ENCODE data around the gene MPDZ.

MPDZ gene

DNA sequence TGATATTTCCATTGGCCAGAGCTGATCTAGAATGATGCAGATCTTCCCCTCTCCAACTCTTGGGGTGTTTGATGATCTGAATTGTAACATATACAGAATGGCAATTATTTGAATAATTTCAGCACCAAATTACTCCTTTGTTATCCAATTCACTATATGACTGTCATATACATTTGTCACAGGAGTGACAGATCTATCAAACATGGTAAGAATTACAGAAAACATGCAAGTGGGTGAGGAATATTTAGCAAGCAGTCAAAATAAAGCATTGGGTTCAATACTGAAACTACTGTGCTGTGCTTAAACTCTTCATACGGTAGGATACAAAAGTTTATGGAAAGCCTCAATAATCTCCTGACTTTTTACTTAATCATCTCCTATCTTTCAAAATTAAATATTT, 8.8 kb downstream of the MPDZ start:
- no peak overlapping the region for H2AFZ ChIP-seq (ENCODE audit: insufficient read depth, low read length, poor library complexity)
- H3K27ac ChIP-seq (ENCODE audit: low read depth, low read length): no peak overlapping the region
- H4K8ac ChIP-seq (ENCODE audit: low read depth, low read length): no peak overlapping the region
- H3K9ac ChIP-seq (ENCODE audit: low read length): no peak overlapping the region
- H4K91ac ChIP-seq (ENCODE audit: low read depth, low read length): no peak overlapping the region
- no peak overlapping the region for H3K14ac ChIP-seq (ENCODE audit: low read length)
- H4K12ac ChIP-seq (ENCODE audit: low read depth, low read length): no peak overlapping the region
- no peak overlapping the region for H2BK5ac ChIP-seq (ENCODE audit: low read depth, low read length, poor library complexity)
- H2AK5ac ChIP-seq (ENCODE audit: low read length): no peak overlapping the region
- peak in 1 of 2 donors; percentile 8 for DNase-seq
- H3K4me3 ChIP-seq (ENCODE audit: low read depth, low read length): no peak overlapping the region
- H3K4ac ChIP-seq (ENCODE audit: low read depth, low read length): no peak overlapping the region
- peaks cover 3% of the 10 kb centered on the region for H3K79me1 ChIP-seq (ENCODE audit: low read length)
- no peak overlapping the region for H3K18ac ChIP-seq (ENCODE audit: low read length)
- no CpG with 5 or more reads among the region's 1 CpG for WGBS (ENCODE audit: extremely low coverage, insufficient coverage, insufficient read length)
- H3K79me2 ChIP-seq (ENCODE audit: control insufficient read depth, insufficient read depth, low read length, poor library complexity): no peaks in the 10 kb centered on the region
- H3K36me3 ChIP-seq (ENCODE audit: control insufficient read depth in 1 of 2, insufficient read depth in 2 of 2, low read length in 2 of 2): no peaks in the 10 kb centered on the region
- no peak overlapping the region for H3K23ac ChIP-seq (ENCODE audit: low read length)
- no peak overlapping the region for H2BK12ac ChIP-seq (ENCODE audit: low read length)
- H3K4me2 ChIP-seq (ENCODE audit: low read length): no peak overlapping the region
- H3K4me1 ChIP-seq (ENCODE audit: control insufficient read depth in 1 of 2, insufficient read depth in 2 of 2, low read length in 2 of 2): peaks cover 7 to 9% of the 10 kb centered on the region in 2 experiments
- H2BK120ac ChIP-seq (ENCODE audit: insufficient read depth, low read length, poor library complexity): no peak overlapping the region
- H3K9me3 ChIP-seq (ENCODE audit: insufficient read depth, low read depth, low read length): no peaks in the 10 kb centered on the region
- H3K27me3 ChIP-seq (ENCODE audit: insufficient read depth, low read length): no peaks in the 10 kb centered on the region

DNA sequence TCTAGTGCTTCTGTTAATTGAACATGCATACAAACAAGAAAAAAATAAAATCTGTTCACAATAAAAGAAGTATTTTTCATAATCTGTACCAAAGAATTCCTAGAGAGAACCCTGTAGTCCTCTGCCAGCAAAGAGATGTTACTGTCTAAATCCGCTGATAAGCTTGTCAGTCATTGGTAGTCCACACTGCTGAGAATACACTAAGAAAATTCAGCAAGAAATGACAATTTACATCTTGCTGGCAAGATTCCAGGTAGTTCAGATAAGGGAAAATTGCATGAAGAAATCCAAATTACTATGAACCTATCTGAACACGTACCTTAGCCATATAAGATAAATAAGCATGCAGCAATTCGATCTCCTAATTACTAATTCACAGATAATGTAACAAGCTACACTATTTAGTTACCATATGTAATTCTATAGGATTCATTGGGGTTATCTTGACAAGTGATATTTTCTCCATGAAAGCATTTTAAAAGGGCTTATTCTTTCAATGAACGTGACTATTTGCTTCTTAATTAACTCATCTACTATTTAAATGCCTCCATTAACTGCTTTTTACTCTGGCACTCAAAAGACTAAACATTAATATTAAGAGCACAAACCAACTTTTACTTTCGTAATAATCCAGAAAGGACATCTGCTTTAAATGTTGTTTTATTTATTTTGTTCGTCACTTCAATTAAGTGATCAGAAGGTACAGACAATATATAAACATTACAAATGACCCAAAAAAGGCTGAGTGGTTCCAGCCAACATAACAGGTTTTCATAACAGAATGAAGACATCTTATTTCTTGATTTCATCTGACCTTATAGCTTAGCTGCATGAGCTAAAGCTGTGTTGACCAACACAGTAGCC, 9.7 kb downstream of the MPDZ start:
- WGBS (ENCODE audit: extremely low coverage, insufficient coverage, insufficient read length): no CpG with 5 or more reads among the region's 6 CpGs
- no peak overlapping the region for H3K27ac ChIP-seq (ENCODE audit: low read depth, low read length)
- no peaks in the 10 kb centered on the region for H3K79me2 ChIP-seq (ENCODE audit: control insufficient read depth, insufficient read depth, low read length, poor library complexity)
- H3K9ac ChIP-seq (ENCODE audit: low read length): no peak overlapping the region
- no peaks in the 10 kb centered on the region for H3K27me3 ChIP-seq (ENCODE audit: insufficient read depth, low read length)
- no peak overlapping the region for H3K18ac ChIP-seq (ENCODE audit: low read length)
- no peaks in the 10 kb centered on the region for H3K9me3 ChIP-seq (ENCODE audit: insufficient read depth, low read depth, low read length)
- H3K14ac ChIP-seq (ENCODE audit: low read length): no peak overlapping the region
- H2BK5ac ChIP-seq (ENCODE audit: low read depth, low read length, poor library complexity): no peak overlapping the region
- no peak overlapping the region for H4K91ac ChIP-seq (ENCODE audit: low read depth, low read length)
- H2BK12ac ChIP-seq (ENCODE audit: low read length): no peak overlapping the region
- H3K36me3 ChIP-seq (ENCODE audit: control insufficient read depth in 1 of 2, insufficient read depth in 2 of 2, low read length in 2 of 2): no peaks in the 10 kb centered on the region
- no peak overlapping the region for H4K8ac ChIP-seq (ENCODE audit: low read depth, low read length)
- no peak overlapping the region for H2BK120ac ChIP-seq (ENCODE audit: insufficient read depth, low read length, poor library complexity)
- peak in 1 of 2 donors; percentile 25 for DNase-seq
- no peak overlapping the region for H3K4me2 ChIP-seq (ENCODE audit: low read length)
- peaks cover 3 to 5% of the 10 kb centered on the region in 2 experiments for H3K4me1 ChIP-seq (ENCODE audit: control insufficient read depth in 1 of 2, insufficient read depth in 2 of 2, low read length in 2 of 2)
- H3K23ac ChIP-seq (ENCODE audit: low read length): no peak overlapping the region
- H2AK5ac ChIP-seq (ENCODE audit: low read length): no peak overlapping the region
- no peak overlapping the region for H2AFZ ChIP-seq (ENCODE audit: insufficient read depth, low read length, poor library complexity)
- no peak overlapping the region for H4K12ac ChIP-seq (ENCODE audit: low read depth, low read length)
- H3K79me1 ChIP-seq (ENCODE audit: low read length): peaks cover 2% of the 10 kb centered on the region
- no peak overlapping the region for H3K4ac ChIP-seq (ENCODE audit: low read depth, low read length)
- H3K4me3 ChIP-seq (ENCODE audit: low read depth, low read length): no peak overlapping the region

DNA sequence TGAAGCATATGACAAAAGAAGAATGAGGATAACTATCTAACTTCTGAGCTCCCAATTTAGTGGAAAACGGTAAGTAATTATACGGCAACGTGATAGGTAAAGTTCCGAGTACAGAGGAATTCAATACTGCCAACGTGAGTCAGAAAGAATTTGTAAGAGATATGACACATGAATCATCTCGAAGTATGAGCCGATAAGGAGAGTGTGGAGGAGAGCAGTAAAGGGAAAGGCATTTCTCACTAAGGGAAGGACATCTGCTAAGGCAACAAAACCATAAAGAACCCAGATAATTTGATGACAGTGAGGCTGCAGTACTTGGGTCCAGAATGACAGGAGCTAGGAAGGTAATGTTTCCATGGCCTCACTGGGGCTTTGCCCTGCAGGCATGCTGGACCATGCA, 11.0 kb downstream of the MPDZ start:
- no peak overlapping the region for H4K8ac ChIP-seq (ENCODE audit: low read depth, low read length)
- peak; percentile 41 to 89 for DNase-seq
- no peak overlapping the region for H3K14ac ChIP-seq (ENCODE audit: low read length)
- no peak overlapping the region for H3K4me2 ChIP-seq (ENCODE audit: low read length)
- peak overlapping the region; percentile 78 for H3K18ac ChIP-seq (ENCODE audit: low read length)
- peaks cover 3 to 6% of the 10 kb centered on the region in 2 experiments for H3K4me1 ChIP-seq (ENCODE audit: control insufficient read depth in 1 of 2, insufficient read depth in 2 of 2, low read length in 2 of 2)
- H3K36me3 ChIP-seq (ENCODE audit: control insufficient read depth in 1 of 2, insufficient read depth in 2 of 2, low read length in 2 of 2): no peaks in the 10 kb centered on the region
- no CpG with 5 or more reads among the region's 7 CpGs for WGBS (ENCODE audit: extremely low coverage, insufficient coverage, insufficient read length)
- peak overlapping the region; percentile 43 for H2BK12ac ChIP-seq (ENCODE audit: low read length)
- H3K4ac ChIP-seq (ENCODE audit: low read depth, low read length): peak overlapping the region; percentile 40
- H3K79me2 ChIP-seq (ENCODE audit: control insufficient read depth, insufficient read depth, low read length, poor library complexity): no peaks in the 10 kb centered on the region
- peak overlapping the region; percentile 83 for H2AK5ac ChIP-seq (ENCODE audit: low read length)
- H3K9me3 ChIP-seq (ENCODE audit: insufficient read depth, low read depth, low read length): no peaks in the 10 kb centered on the region
- no peak overlapping the region for H4K12ac ChIP-seq (ENCODE audit: low read depth, low read length)
- H3K79me1 ChIP-seq (ENCODE audit: low read length): peaks cover 2% of the 10 kb centered on the region
- H2BK5ac ChIP-seq (ENCODE audit: low read depth, low read length, poor library complexity): no peak overlapping the region
- no peak overlapping the region for H2AFZ ChIP-seq (ENCODE audit: insufficient read depth, low read length, poor library complexity)
- H3K27me3 ChIP-seq (ENCODE audit: insufficient read depth, low read length): no peaks in the 10 kb centered on the region
- no peak overlapping the region for H3K9ac ChIP-seq (ENCODE audit: low read length)
- no peak overlapping the region for H3K23ac ChIP-seq (ENCODE audit: low read length)
- peak overlapping the region; percentile 4 for H3K27ac ChIP-seq (ENCODE audit: low read depth, low read length)
- no peak overlapping the region for H2BK120ac ChIP-seq (ENCODE audit: insufficient read depth, low read length, poor library complexity)
- no peak overlapping the region for H3K4me3 ChIP-seq (ENCODE audit: low read depth, low read length)
- peak overlapping the region; percentile 24 for H4K91ac ChIP-seq (ENCODE audit: low read depth, low read length)

DNA sequence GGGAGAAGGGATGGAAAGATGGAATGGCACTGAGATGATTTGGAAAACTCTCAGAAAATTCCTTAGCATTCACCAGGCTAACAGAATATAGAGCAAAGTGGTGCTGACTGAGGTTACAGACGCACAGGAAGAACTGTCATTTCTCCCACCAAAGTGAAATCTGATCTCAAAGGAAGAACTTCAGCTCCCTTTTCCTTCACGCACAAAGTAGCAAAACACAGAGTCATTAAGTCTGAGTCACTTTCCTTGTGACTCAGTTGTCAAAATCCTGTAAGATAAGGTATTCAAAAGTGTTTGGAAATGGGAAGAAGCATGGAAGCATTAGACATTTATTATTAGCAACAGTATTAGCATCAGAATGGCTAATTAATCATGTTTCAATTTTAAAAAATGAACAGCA, 11.7 kb downstream of the MPDZ start:
- Histone ChIP-seq H2AK5ac (ENCODE audit: low read length) (no peak overlapping the region), H3K4me3 (ENCODE audit: low read depth, low read length) (no peak overlapping the region), H3K14ac (ENCODE audit: low read length) (no peak overlapping the region), H4K8ac (ENCODE audit: low read depth, low read length) (no peak overlapping the region), H4K91ac (ENCODE audit: low read depth, low read length) (no peak overlapping the region), H3K36me3 (ENCODE audit: control insufficient read depth in 1 of 2, insufficient read depth in 2 of 2, low read length in 2 of 2) (no peaks in the 10 kb centered on the region), H3K79me2 (ENCODE audit: control insufficient read depth, insufficient read depth, low read length, poor library complexity) (no peaks in the 10 kb centered on the region), H3K4me1 (ENCODE audit: control insufficient read depth in 1 of 2, insufficient read depth in 2 of 2, low read length in 2 of 2) (peaks cover 3 to 6% of the 10 kb centered on the region in 2 experiments), H3K4me2 (ENCODE audit: low read length) (no peak overlapping the region), H4K12ac (ENCODE audit: low read depth, low read length) (no peak overlapping the region), H3K4ac (ENCODE audit: low read depth, low read length) (no peak overlapping the region), H3K79me1 (ENCODE audit: low read length) (peaks cover 2% of the 10 kb centered on the region), H3K9me3 (ENCODE audit: insufficient read depth, low read depth, low read length) (no peaks in the 10 kb centered on the region), H3K18ac (ENCODE audit: low read length) (no peak overlapping the region), H2BK5ac (ENCODE audit: low read depth, low read length, poor library complexity) (no peak overlapping the region), H3K27me3 (ENCODE audit: insufficient read depth, low read length) (no peaks in the 10 kb centered on the region), H3K9ac (ENCODE audit: low read length) (no peak overlapping the region), H2BK12ac (ENCODE audit: low read length) (no peak overlapping the region), H2AFZ (ENCODE audit: insufficient read depth, low read length, poor library complexity) (no peak overlapping the region), H2BK120ac (ENCODE audit: insufficient read depth, low read length, poor library complexity) (no peak overlapping the region), H3K23ac (ENCODE audit: low read length) (no peak overlapping the region), H3K27ac (ENCODE audit: low read depth, low read length) (no peak overlapping the region)
- DNase-seq: peak; percentile 30 to 81
- WGBS (ENCODE audit: extremely low coverage, insufficient coverage, insufficient read length): no CpG with 5 or more reads among the region's 2 CpGs

Data from trophoblast cell (in vitro differentiated cells and primary cell).